GM18861 (cell line): ENCODE measurements around the gene PCDHGA5.
A peak's percentile ranks its signal among the peaks of the same experiment; 100 is the strongest.
"Not testable (repeated sequence)": the region's sequence is repeated elsewhere in the genome, so short reads cannot be mapped to it uniquely, and the experiment has no call there.

Source experiments
- ATAC-seq: cut with Tn5 transposase; IDR thresholded peaks from one replicate; pipeline ENCODE4 v1.9.1; 2021; ENCODE audit not compliant: unreplicated experiment

Gene PCDHGA5

GRCh38 chr5:141349917-141350619 is 13.9 kb upstream of the PCDHGA5 start, which contains the start of gene PCDHGB1:
Gene PCDHGB1 (plus strand): TSS chr5:141350099. CDS start chr5:141350261, 162 bp downstream.
- ATAC-seq: no peak

GRCh38 chr5:141351591-141351990 is 12.4 kb upstream of the PCDHGA5 start:
- ATAC-seq: no peak

GRCh38 chr5:141354900-141355469 is 9.0 kb upstream of the PCDHGA5 start, which contains the start of gene PCDHGA4:
Gene PCDHGA4 (plus strand): TSS chr5:141355021. CDS start chr5:141355108, 87 bp downstream.
- no peak for ATAC-seq

- no peak for ATAC-seq
Measured at GRCh38 chr5:141355641-141356040, 8.3 kb upstream of the PCDHGA5 start.

GRCh38 chr5:141356133-141356532 is 7.8 kb upstream of the PCDHGA5 start:
- ATAC-seq: no peak

- ATAC-seq: no peak
Measured at GRCh38 chr5:141356950-141357349, 7.0 kb upstream of the PCDHGA5 start.

GRCh38 chr5:141359790-141360426 is 4.1 kb upstream of the PCDHGA5 start, which contains the start of gene PCDHGB2:
Gene PCDHGB2 (plus strand): TSS chr5:141359994. CDS start chr5:141360136, 142 bp downstream.
- no peak for ATAC-seq

- ATAC-seq: no peak
Measured at GRCh38 chr5:141360685-141361084, 3.3 kb upstream of the PCDHGA5 start.

- no peak for ATAC-seq
Measured at GRCh38 chr5:141362719-141363118, 1.2 kb upstream of the PCDHGA5 start.

- ATAC-seq: no peak
Measured at GRCh38 chr5:141366016-141366896, 2.3 kb downstream of the PCDHGA5 start.

- peak; percentile 92 for ATAC-seq
Measured at GRCh38 chr5:141369994-141370848, 6.3 kb downstream of the PCDHGA5 start, which contains the start of gene PCDHGB3. Gene PCDHGB3 (plus strand): TSS chr5:141370242. CDS start chr5:141370395, 153 bp downstream.

GRCh38 chr5:141371572-141372475 is 7.9 kb downstream of the PCDHGA5 start:
- ATAC-seq: no peak

GRCh38 chr5:141373673-141374317 is 9.8 kb downstream of the PCDHGA5 start, which contains the start of gene PCDHGA6:
Gene PCDHGA6 (plus strand): TSS chr5:141373891. CDS start chr5:141374084, 193 bp downstream.
- no peak for ATAC-seq

- no peak for ATAC-seq
Measured at GRCh38 chr5:141374627-141375026, 10.7 kb downstream of the PCDHGA5 start.

- not testable (repeated sequence) for ATAC-seq
Measured at GRCh38 chr5:141375444-141376155, 11.6 kb downstream of the PCDHGA5 start.

GRCh38 chr5:141382469-141383294 is 18.7 kb downstream of the PCDHGA5 start, which contains the start of gene PCDHGA7:
Gene PCDHGA7 (plus strand): TSS chr5:141382742. CDS start chr5:141382900, 158 bp downstream.
- no peak for ATAC-seq

- ATAC-seq: no peak
Measured at GRCh38 chr5:141383345-141383744, 19.4 kb downstream of the PCDHGA5 start.
